Esophagus squamous epithelium (tissue), 5 donors: Measurements from ENCODE around the gene FKBP10. TPM values are rescaled to one million over a fixed set of nuclear protein-coding genes. Genes with fewer than 3 reads are reported as not detected.
"Not testable (repeated sequence)": the region's sequence is repeated elsewhere in the genome, so short reads cannot be mapped to it uniquely, and the experiment has no call there.

Experiments used
- DNase-seq: peaks from one replicate; lab custom pipeline; 2025; lab: John Stamatoyannopoulos, UW
- H3K27ac ChIP-seq, 4 donors: fragments of 200-600 bp; sonication (generic); one replicate each; pipeline ENCODE4 v1.5.1; 2016 to 2019; ENCODE audit warnings: mild to moderate bottlenecking in 1 of 4
- H3K27me3 ChIP-seq, 4 donors: fragments of 200-600 bp; sonication (generic); 1 replicate in 3 of 4; 2 replicates in 1 of 4; pipeline versions ENCODE4 v1.5.1 to v1.6.0; 2017 to 2021; ENCODE audit warnings: antibody characterized with exemption in 1 of 4
- H3K36me3 ChIP-seq, 3 donors: fragments of 200-600 bp; sonication (generic); one replicate each; pipeline ENCODE4 v1.5.1; 2016 to 2019
- H3K4me1 ChIP-seq, 3 donors: fragments of 200-600 bp; sonication (generic); one replicate each; pipeline ENCODE4 v1.5.1; 2017 to 2019
- H3K4me3 ChIP-seq, 4 donors: fragments of 200-600 bp; sonication (generic); 1 replicate in 3 of 4; 2 replicates in 1 of 4; pipeline ENCODE4 v1.5.1; 2016 to 2019; ENCODE audit warnings: mild to moderate bottlenecking in 2 of 4, moderate library complexity in 1 of 4
- H3K9me3 ChIP-seq, 3 donors: fragments of 200-600 bp; sonication (generic); one replicate each; pipeline ENCODE4 v1.5.1; 2016 to 2019
- CTCF ChIP-seq, 6 experiments: fragments of 450-650 bp in 4 of 6; fragments of 200-600 bp in 2 of 6; sonication (generic) in 2 of 6; IDR thresholded peaks; one replicate each; pipeline ENCODE4 v1.5.1; 2016 to 2019; ENCODE audit warnings: antibody characterized with exemption in 6 of 6, mild to moderate bottlenecking in 4 of 6, moderate library complexity in 4 of 6
- POLR2A ChIP-seq, 4 donors: fragments of 450-650 bp; IDR thresholded peaks; one replicate each; pipeline ENCODE4 v1.6.1; 2017; ENCODE audit warnings: antibody characterized with exemption in 4 of 4, mild to moderate bottlenecking in 4 of 4, moderate library complexity in 3 of 4
- WGBS, 2 donors: methylation state at CpG; one replicate each; pipeline ENCODE4 v1.1.5; 2018; 5-methylcytosine and 5-hydroxymethylcytosine counted together
- intact Hi-C: fragments of 100-400 bp; cut with DNase I; formaldehyde crosslinking; loops from one replicate; pipeline ENCODE4 v1.15.0; 2022
- total RNA-seq, 4 donors: library from RNA; depleted of rRNA; stranded (reverse); fragments of >200 nt; gene quantifications; one replicate each; pipeline ENCODE4 v1.1.0, GENCODE V29; 2016
- donor health status: DM: yes; HTN: yes; CAD: no.

The FKBP10 gene
- total RNA-seq, 4 donors from 2014 or later = 0.19 to 21.4 (median 8.4) TPM

GRCh38 chr17:41835800-41836549 lies 23.2 kb downstream of the FKBP10 start, which contains the start of gene NT5C3B:
TSS of gene NT5C3B (minus strand) at chr17:41836232. CDS start at chr17:41836193, 39 bp downstream.
- H3K27ac ChIP-seq = peak within 1 kb of the TSS; percentile 76 to 89 (median 80)
- peak in 1 of 4 donors; percentile 38 for TF ChIP-seq POLR2A (IDR thresholded peaks at IDR 0.05)
- TF ChIP-seq CTCF (IDR thresholded peaks at IDR 0.05) = no peak
- H3K4me1 ChIP-seq = peaks cover 6 to 24% (median 9%) of the 10 kb centered on the region in 3 donors
- no peak for DNase-seq
- H3K4me3 ChIP-seq = peak within 1 kb of the TSS; percentile 72 to 92 (median 80)
- H3K9me3 ChIP-seq = no peaks in the 10 kb centered on the region
- peaks cover 0 to 16% (median 8%) of the 10 kb centered on the region in 3 donors for H3K36me3 ChIP-seq
- no peaks in the 10 kb centered on the region for H3K27me3 ChIP-seq
- intact Hi-C loops = no loop called here
- WGBS, 2 donors = 0% methylated on average over 1 to 16 of the region's 72 CpGs

- DNase-seq = no peak
- no peak for TF ChIP-seq POLR2A (IDR thresholded peaks at IDR 0.05)
- TF ChIP-seq CTCF (IDR thresholded peaks at IDR 0.05) = no peak
- intact Hi-C loops = no loop called here
- Histone ChIP-seq H3K27me3 (no peaks in the 10 kb centered on the region), H3K27ac (peak overlapping the region; percentile 76 to 89 (median 80)), H3K36me3 (peaks cover 0 to 9% (median 3%) of the 10 kb centered on the region in 3 donors), H3K4me3 (peak overlapping the region; percentile 72 to 92 (median 80)), H3K9me3 (no peaks in the 10 kb centered on the region), H3K4me1 (peaks cover 6 to 24% (median 9%) of the 10 kb centered on the region in 3 donors)
- WGBS, 2 donors = 26 to 43% methylated on average over 17 to 20 of the region's 21 CpGs
Measured at GRCh38 chr17:41836550-41837196, 23.9 kb downstream of the FKBP10 start.

GRCh38 chr17:41837761-41838538 lies 25.1 kb downstream of the FKBP10 start, which contains the start of gene KLHL10:
TSS of gene KLHL10 (plus strand) at chr17:41837825. CDS start at chr17:41837933, 108 bp downstream.
- DNase-seq = no peak
- Histone ChIP-seq H3K36me3 (no peaks in the 10 kb centered on the region), H3K4me1 (peaks cover 6 to 24% (median 9%) of the 10 kb centered on the region in 3 donors), H3K9me3 (no peaks in the 10 kb centered on the region), H3K27me3 (no peaks in the 10 kb centered on the region), H3K4me3 (peak within 1 kb of the TSS in 2 of 4 donors; percentile 85 to 92), H3K27ac (peak within 1 kb of the TSS in 2 of 4 donors; percentile 76 to 89)
- intact Hi-C loops = no loop called here
- TF ChIP-seq CTCF (IDR thresholded peaks at IDR 0.05) (no peak), POLR2A (IDR thresholded peaks at IDR 0.05) (no peak)
- WGBS, 2 donors = 96 to 97% methylated on average over 8 to 15 of the region's 15 CpGs

GRCh38 chr17:41839448-41839847 lies 26.6 kb downstream of the FKBP10 start:
- H3K27me3 ChIP-seq, H3K36me3 ChIP-seq, intact Hi-C loops, H3K4me3 ChIP-seq, H3K9me3 ChIP-seq, DNase-seq, H3K27ac ChIP-seq: not testable (repeated sequence)
- H3K4me1 ChIP-seq = peaks cover 6 to 22% (median 9%) of the 10 kb centered on the region in 3 donors
- 95 to 96% methylated on average over 2 of the region's 2 CpGs for WGBS, 2 donors

GRCh38 chr17:41840781-41841180 lies 28.0 kb downstream of the FKBP10 start:
- WGBS, 2 donors = 73 to 75% methylated on average over 5 to 6 of the region's 6 CpGs
- H3K9me3 ChIP-seq, H3K27me3 ChIP-seq, H3K36me3 ChIP-seq, H3K4me1 ChIP-seq, H3K27ac ChIP-seq, intact Hi-C loops, H3K4me3 ChIP-seq, DNase-seq: not testable (repeated sequence)
